GM23338 (cell line): ENCODE results near the gene MYO5C.

ENCODE experiments used
- CREB1 ChIP-seq: fragments of 250-450 bp; sonication (Bioruptor Pico); IDR thresholded peaks from 2 replicates; pipeline ENCODE4 v1.5.0; 2020; ENCODE audit warnings: low read depth, mild to moderate bottlenecking, moderate library complexity
- CTCF ChIP-seq, 2 experiments: fragments of 200-600 bp in 1 of 2; sonication (generic) in 1 of 2; conservative IDR thresholded peaks; 2 replicates each; pipeline versions ENCODE4 v1.5.1 to v1.6.1; 2016 to 2017; ENCODE audit warnings: antibody characterized with exemption in 2 of 2, low read depth in 2 of 2, mild to moderate bottlenecking in 2 of 2, moderate library complexity in 1 of 2
- ETS1 ChIP-seq: IDR thresholded peaks from 2 replicates; pipeline ENCODE4 v1.6.1; 2016; ENCODE audit warnings: antibody characterized with exemption
- EZH2 ChIP-seq: fragments of 200-600 bp; sonication (generic); IDR thresholded peaks from one replicate; pipeline ENCODE4 v1.8.0; 2017; ENCODE audit warnings: antibody characterized with exemption, mild to moderate bottlenecking, low read depth; ENCODE audit not compliant: unreplicated experiment
- EZH2phosphoT487 ChIP-seq: fragments of 200-600 bp; sonication (generic); IDR thresholded peaks from one replicate; pipeline ENCODE4 v1.8.1; 2018; ENCODE audit warnings: antibody characterized with exemption; ENCODE audit not compliant: unreplicated experiment
- JUNB ChIP-seq: IDR thresholded peaks from one replicate; pipeline ENCODE4 v1.6.1; 2016; ENCODE audit warnings: antibody characterized with exemption; ENCODE audit not compliant: unreplicated experiment
- NANOG ChIP-seq: IDR thresholded peaks from 2 replicates; pipeline ENCODE4 v1.6.1; 2016; ENCODE audit warnings: antibody characterized with exemption, borderline replicate concordance
- POLR2AphosphoS5 ChIP-seq: IDR thresholded peaks from 2 replicates; pipeline ENCODE4 v1.6.1; 2016; ENCODE audit warnings: antibody characterized with exemption, low read depth
- REST ChIP-seq: IDR thresholded peaks from one replicate; pipeline ENCODE4 v1.6.1; 2018; ENCODE audit warnings: antibody characterized with exemption; ENCODE audit not compliant: unreplicated experiment
- STAT1 ChIP-seq: IDR thresholded peaks from one replicate; pipeline ENCODE4 v1.6.1; 2016; ENCODE audit warnings: antibody characterized with exemption; ENCODE audit not compliant: unreplicated experiment
- ZNF114 ChIP-seq: fragments of 250-450 bp; sonication (Bioruptor Pico); IDR thresholded peaks from 2 replicates; pipeline ENCODE4 v1.5.0; 2020; ENCODE audit warnings: mild to moderate bottlenecking, moderate library complexity
- ZNF331 ChIP-seq: fragments of 250-450 bp; sonication (Bioruptor Pico); IDR thresholded peaks from 2 replicates; pipeline ENCODE4 v1.5.0; 2020; ENCODE audit warnings: low read depth, mild to moderate bottlenecking, moderate library complexity
- ZNF462 ChIP-seq: fragments of 250-450 bp; sonication (Bioruptor Pico); IDR thresholded peaks from 2 replicates; pipeline ENCODE4 v1.5.0; 2020; ENCODE audit warnings: mild to moderate bottlenecking, moderate library complexity

- TF ChIP-seq POLR2AphosphoS5 (no peak), EZH2 (no peak), CTCF (conservative IDR thresholded peaks at IDR 0.05; ENCODE audit: low read depth in 2 of 2) (no peak), EZH2phosphoT487 (no peak), REST (no peak), CREB1 (CRISPR knock-in tag) (no peak), ETS1 (no peak), STAT1 (no peak), JUNB (no peak), NANOG (no peak), ZNF331 (CRISPR knock-in tag) (no peak), ZNF114 (CRISPR knock-in tag) (no peak), ZNF462 (CRISPR knock-in tag) (no peak)
These were observed 151.7 kb downstream of the MYO5C start for GRCh38 chr15:52143873-52144272.
